Pancreas (tissue), 10 donors: ENCODE results near the gene CYP27B1. TPM values are rescaled to one million over a fixed set of nuclear protein-coding genes. Genes with fewer than 3 reads are reported as not detected.

Source experiments
- ATAC-seq, 4 donors: fragments of 200-7000 bp; cut with Tn5 transposase; one replicate each; pipeline versions ENCODE4 v1.8.0 to v1.9.1; 2020; ENCODE audit warnings: mild to moderate bottlenecking in 4 of 4, moderate library complexity in 4 of 4
- DNase-seq, 6 donors: peaks; one replicate each; pipeline ENCODE4 v3.0.0-alpha.2; 2020
- FAIRE-seq: peaks from 2 replicates; lab custom pipeline; 2012; peaks lifted over from hg19 to GRCh38; lab: Jason Lieb, UNC
- H3K27ac ChIP-seq, 4 donors: fragments of 200-600 bp; sonication (generic); 1 replicate in 3 of 4; 2 replicates in 1 of 4; pipeline versions ENCODE4 v1.5.0 to v1.8.0; 2020
- H3K27me3 ChIP-seq, 4 donors: fragments of 200-600 bp; one replicate each; pipeline ENCODE4 v1.8.0; 2021
- H3K36me3 ChIP-seq, 3 donors: fragments of 200-600 bp; sonication (generic) in 1 of 3; one replicate each; pipeline versions ENCODE4 v1.5.0 to v1.8.0; 2020 to 2021
- H3K4me1 ChIP-seq, 3 donors: fragments of 200-600 bp; one replicate each; pipeline ENCODE4 v1.8.0; 2021
- H3K4me3 ChIP-seq, 4 donors: fragments of 200-600 bp; sonication (generic) in 2 of 4; one replicate each; pipeline versions ENCODE4 v1.5.0 to v1.8.0; 2020 to 2021
- H3K9me3 ChIP-seq, 4 donors: fragments of 200-600 bp; one replicate each; pipeline ENCODE4 v1.8.0; 2021
- CTCF ChIP-seq, 4 donors: fragments of 200-600 bp; sonication (generic) in 3 of 4; IDR thresholded peaks; one replicate each; pipeline versions ENCODE4 v1.5.0 to v1.8.0; 2021; ENCODE audit warnings: antibody characterized with exemption in 4 of 4
- WGBS, 2 donors: extraction: QIAGEN DNeasy Blood & Tissue Kit; methylation state at CpG; one replicate each; pipeline ENCODE4 v1.1.7; 2013; 5-methylcytosine and 5-hydroxymethylcytosine counted together
- intact Hi-C, 3 donors: fragments of 100-400 bp; cut with DNase I; formaldehyde crosslinking; loops; one replicate each; pipeline versions ENCODE4 v1.11.1 to v1.14.2; 2022
- polyA plus RNA-seq, 2 donors: library from polyadenylated mRNA; stranded (reverse); fragments of 200-250 nt; gene quantifications; one replicate each; pipeline ENCODE4 v1.2.3, GENCODE V29; 2013
- total RNA-seq, 6 donors: library from RNA; stranded (reverse); fragmentation: NEBNext Ultra II Directional in 4 of 6; extraction: Animal tissue kit (Norgen Biotek cat#: 25700) in 4 of 6; gene quantifications; one replicate each; pipeline versions ENCODE4 v1.2.1 to v1.2.4, GENCODE V29; 2021 to 2023
- donor health status: healthy with polysubstance abuse.
- donor health status: DM: no; HTN: no; CAD: no; lungs with moderate emphysema.
- donor health status: DM: no; HTN: no; CAD: no.
- donor health status: control.
- donor health status: control.
- donor health status: Bipolar disorder and iron deficiency.
- donor health status: DM: yes; HTN: yes; CAD: no.
- donor health status: DM: no; HTN: no; CAD: no.
- donor health status: DM: no; HTN: no; CAD: no.
- donor health status: DM: yes; HTN: yes; CAD: no.

CYP27B1 gene
- total and polyA plus RNA-seq, 8 donors, result 1.6 to 5.8 (median 3.5) TPM

GRCh38 chr12:57735952-57736740 is 30.7 kb downstream of the CYP27B1 start:
- WGBS, 2 donors, result 6 to 7% methylated on average over 47 to 49 of the region's 49 CpGs
- H3K27ac ChIP-seq, result no peak overlapping the region
- intact Hi-C loops, result no loop called here
- no peak for FAIRE-seq
- peaks cover 9 to 15% (median 13%) of the 10 kb centered on the region in 3 donors for H3K4me1 ChIP-seq
- H3K27me3 ChIP-seq, result peaks cover 0 to 12% (median 0%) of the 10 kb centered on the region in 4 donors
- no peaks in the 10 kb centered on the region for H3K9me3 ChIP-seq
- H3K4me3 ChIP-seq, result peak overlapping the region in 1 of 4 donors; percentile 14
- peak in 1 of 6 donors; percentile 69 for DNase-seq
- no peak for TF ChIP-seq CTCF (IDR thresholded peaks at IDR 0.05)
- peak in 3 of 4 donors; percentile 55 to 57 (median 57) for ATAC-seq
- no peaks in the 10 kb centered on the region for H3K36me3 ChIP-seq

- ATAC-seq, result peak in 1 of 4 donors; percentile 5
- WGBS, 2 donors, result 2 to 12% methylated on average over 5 to 8 of the region's 8 CpGs
- FAIRE-seq, result no peak
- intact Hi-C loops, result no loop called here
- H3K27ac ChIP-seq, result no peak overlapping the region
- H3K27me3 ChIP-seq, result peaks cover 0 to 12% (median 0%) of the 10 kb centered on the region in 4 donors
- H3K9me3 ChIP-seq, result no peaks in the 10 kb centered on the region
- DNase-seq, result no peak
- H3K4me3 ChIP-seq, result no peak overlapping the region
- peaks cover 9 to 15% (median 13%) of the 10 kb centered on the region in 3 donors for H3K4me1 ChIP-seq
- no peak for TF ChIP-seq CTCF (IDR thresholded peaks at IDR 0.05)
- no peaks in the 10 kb centered on the region for H3K36me3 ChIP-seq
These were observed 31.6 kb downstream of the CYP27B1 start for GRCh38 chr12:57735198-57735855.

GRCh38 chr12:57734591-57734990 is 32.3 kb downstream of the CYP27B1 start:
- peaks cover 0 to 12% (median 0%) of the 10 kb centered on the region in 4 donors for H3K27me3 ChIP-seq
- intact Hi-C loops, result no loop called here

GRCh38 chr12:57733928-57734327 is 33.0 kb downstream of the CYP27B1 start:
- intact Hi-C loops, result no loop called here
- no peak overlapping the region for H3K27ac ChIP-seq
- 71 to 79% methylated on average over 6 of the region's 6 CpGs for whole genome bisulfite sequencing, 2 donors
- H3K27me3 ChIP-seq, result peaks cover 0 to 12% (median 0%) of the 10 kb centered on the region in 4 donors
- DNase-seq (no peak), ATAC-seq (no peak), FAIRE-seq (no peak)
- no peaks in the 10 kb centered on the region for H3K36me3 ChIP-seq
- H3K9me3 ChIP-seq, result no peaks in the 10 kb centered on the region
- H3K4me3 ChIP-seq, result no peak overlapping the region
- no peak for TF ChIP-seq CTCF (IDR thresholded peaks at IDR 0.05)
- peaks cover 9 to 15% (median 13%) of the 10 kb centered on the region in 3 donors for H3K4me1 ChIP-seq

More at GRCh38 chr12:57734591-57734990, 32.3 kb downstream of the CYP27B1 start:
- H3K9me3 ChIP-seq, result no peaks in the 10 kb centered on the region
- no peak overlapping the region for H3K4me3 ChIP-seq
- H3K27ac ChIP-seq, result no peak overlapping the region
- no peak for TF ChIP-seq CTCF (IDR thresholded peaks at IDR 0.05)
- H3K4me1 ChIP-seq, result peaks cover 9 to 15% (median 13%) of the 10 kb centered on the region in 3 donors
- DNase-seq (no peak), FAIRE-seq (no peak), ATAC-seq (no peak)
- WGBS, 2 donors, result 68 to 79% methylated on average over 4 of the region's 4 CpGs
- no peaks in the 10 kb centered on the region for H3K36me3 ChIP-seq
